Osteoblast (primary cell): Measurements from ENCODE around the gene CHN2. TPM values are rescaled to one million over a fixed set of nuclear protein-coding genes. Genes with fewer than 3 reads are reported as not detected.

Experiments used
- DNase-seq: peaks from one replicate; pipeline ENCODE4 v3.0.0; 2011; ENCODE audit warnings: low spot score, mixed read lengths; ENCODE audit not compliant: insufficient read length; ENCODE audit errors: missing footprints
- H2AFZ ChIP-seq: 2 replicates; pipeline ENCODE4 v1.6.0; 2011; ENCODE audit warnings: mild to moderate bottlenecking, low read length
- H3K27ac ChIP-seq: 2 replicates; pipeline ENCODE4 v1.5.1; 2011; ENCODE audit warnings: mild to moderate bottlenecking, low read depth, low read length, moderate library complexity
- H3K27me3 ChIP-seq: 2 replicates; pipeline ENCODE4 v1.6.0; 2012; ENCODE audit warnings: mild to moderate bottlenecking, control low read depth, inconsistent platforms, low read length, moderate library complexity; ENCODE audit not compliant: insufficient read depth
- H3K36me3 ChIP-seq: 2 replicates; pipeline ENCODE4 v1.5.1; 2011; ENCODE audit warnings: mild to moderate bottlenecking, low read length, control low read depth, moderate library complexity; ENCODE audit not compliant: insufficient read depth
- H3K4me1 ChIP-seq: 2 replicates; pipeline ENCODE4 v1.5.1; 2011; ENCODE audit warnings: mild to moderate bottlenecking, low read length, control low read depth, moderate library complexity; ENCODE audit not compliant: insufficient read depth
- H3K4me2 ChIP-seq: 2 replicates; pipeline ENCODE4 v1.6.0; 2011; ENCODE audit warnings: mild to moderate bottlenecking, low read length; ENCODE audit not compliant: insufficient read depth
- H3K4me3 ChIP-seq: fragments of 200-600 bp; sonication (generic); 3 replicates; pipeline ENCODE4 v1.5.1; 2012; ENCODE audit warnings: mild to moderate bottlenecking, low read length, inconsistent platforms; ENCODE audit not compliant: insufficient read depth
- H3K79me2 ChIP-seq: 2 replicates; pipeline ENCODE4 v1.6.0; 2012; ENCODE audit warnings: mild to moderate bottlenecking, low read length, control low read depth, inconsistent platforms; ENCODE audit not compliant: insufficient read depth
- H3K9me3 ChIP-seq: 2 replicates; pipeline ENCODE4 v1.5.1; 2011; ENCODE audit warnings: low read depth, low read length, control low read depth
- H4K20me1 ChIP-seq: 2 replicates; pipeline ENCODE4 v1.6.0; 2012; ENCODE audit warnings: mild to moderate bottlenecking, low read length, control low read depth; ENCODE audit not compliant: insufficient read depth
- CTCF ChIP-seq: IDR thresholded peaks from 2 replicates; pipeline ENCODE4 v1.5.1; 2011; ENCODE audit warnings: mild to moderate bottlenecking, low read depth, low read length, moderate library complexity; ENCODE audit errors: extremely low read depth
- total RNA-seq: library from RNA; depleted of rRNA; stranded (reverse); fragments of >200 nt; gene quantifications from 2 replicates; pipeline ENCODE4 v1.2.3, GENCODE V29; 2012

CHN2 gene
- total RNA-seq, 1 donor = under 0.01 TPM

GRCh38 chr7:29471444-29472138 is 277.0 kb downstream of the CHN2 start:
- no peak for TF ChIP-seq CTCF
- no peak for DNase-seq
- Histone ChIP-seq H3K36me3 (no peaks in the 10 kb centered on the region), H2AFZ (no peak overlapping the region), H3K27ac (no peak overlapping the region), H3K4me2 (no peak overlapping the region), H3K9me3 (no peaks in the 10 kb centered on the region), H4K20me1 (no peaks in the 10 kb centered on the region), H3K27me3 (no peaks in the 10 kb centered on the region), H3K4me1 (no peaks in the 10 kb centered on the region), H3K4me3 (no peak overlapping the region), H3K79me2 (no peaks in the 10 kb centered on the region)

- H3K4me3 ChIP-seq = no peak overlapping the region
- no peaks in the 10 kb centered on the region for H3K27me3 ChIP-seq
- no peaks in the 10 kb centered on the region for H4K20me1 ChIP-seq
- no peaks in the 10 kb centered on the region for H3K9me3 ChIP-seq
- H3K4me2 ChIP-seq = no peak overlapping the region
- no peaks in the 10 kb centered on the region for H3K79me2 ChIP-seq
- H3K27ac ChIP-seq = no peak overlapping the region
- H3K36me3 ChIP-seq = no peaks in the 10 kb centered on the region
- no peak for TF ChIP-seq CTCF
- no peaks in the 10 kb centered on the region for H3K4me1 ChIP-seq
- no peak for DNase-seq
- no peak overlapping the region for H2AFZ ChIP-seq
Observed at GRCh38 chr7:29476916-29477315, 282.3 kb downstream of the CHN2 start.

- no peak for TF ChIP-seq CTCF
- no peak overlapping the region for H3K4me2 ChIP-seq
Observed at GRCh38 chr7:29478226-29478625, 283.7 kb downstream of the CHN2 start.

GRCh38 chr7:29478687-29479240 is 284.2 kb downstream of the CHN2 start:
- no peaks in the 10 kb centered on the region for H3K36me3 ChIP-seq
- DNase-seq = no peak

More at GRCh38 chr7:29478226-29478625, 283.7 kb downstream of the CHN2 start:
- Histone ChIP-seq H3K27ac (no peak overlapping the region), H3K9me3 (no peaks in the 10 kb centered on the region), H3K36me3 (no peaks in the 10 kb centered on the region), H3K27me3 (no peaks in the 10 kb centered on the region), H3K79me2 (no peaks in the 10 kb centered on the region), H2AFZ (no peak overlapping the region), H3K4me1 (no peaks in the 10 kb centered on the region), H3K4me3 (no peak overlapping the region), H4K20me1 (no peaks in the 10 kb centered on the region)
- no peak for DNase-seq

More at GRCh38 chr7:29478687-29479240, 284.2 kb downstream of the CHN2 start:
- Histone ChIP-seq H3K9me3 (no peaks in the 10 kb centered on the region), H3K4me1 (no peaks in the 10 kb centered on the region), H3K27me3 (no peaks in the 10 kb centered on the region), H2AFZ (no peak overlapping the region), H3K27ac (no peak overlapping the region), H3K4me3 (no peak overlapping the region), H4K20me1 (no peaks in the 10 kb centered on the region), H3K4me2 (no peak overlapping the region), H3K79me2 (no peaks in the 10 kb centered on the region)
- TF ChIP-seq CTCF = no peak
